GM23338 (cell line): ENCODE data around the gene AMBRA1. TPM values are rescaled to one million over a fixed set of nuclear protein-coding genes. Genes with fewer than 3 reads are reported as not detected.

Experiments
- ATAC-seq: fragments of 200-7000 bp; cut with Tn5 transposase; 3 replicates; pipeline ENCODE4 v1.9.1; 2020
- DNase-seq: peaks from one replicate; pipeline ENCODE4 v3.0.0-alpha.2; 2015; ENCODE audit warnings: low spot score
- H2AFZ ChIP-seq: fragments of 200-600 bp; sonication (generic); 2 replicates; pipeline ENCODE4 v1.8.0; 2016; ENCODE audit warnings: antibody characterized with exemption, mild to moderate bottlenecking, moderate library complexity
- H3F3A ChIP-seq: fragments of 200-600 bp; sonication (generic); replicated peaks from 2 replicates; pipeline ENCODE4 v1.8.0; 2017; ENCODE audit warnings: antibody characterized with exemption, mixed run types, low read depth
- H3K27ac ChIP-seq: fragments of 200-600 bp; sonication (generic); 2 replicates; pipeline ENCODE4 v1.6.1; 2016; ENCODE audit warnings: low read depth
- H3K27me3 ChIP-seq: fragments of 200-600 bp; sonication (generic); 2 replicates; pipeline ENCODE4 v1.8.0; 2016; ENCODE audit warnings: mild to moderate bottlenecking, mixed run types, moderate library complexity; ENCODE audit not compliant: insufficient read depth
- H3K36me3 ChIP-seq: fragments of 200-600 bp; sonication (generic); 2 replicates; pipeline ENCODE4 v1.8.0; 2016; ENCODE audit warnings: mild to moderate bottlenecking; ENCODE audit not compliant: insufficient read depth
- H3K4me1 ChIP-seq: fragments of 200-600 bp; sonication (generic); 2 replicates; pipeline ENCODE4 v1.8.0; 2016; ENCODE audit warnings: mild to moderate bottlenecking, moderate library complexity; ENCODE audit not compliant: insufficient read depth
- H3K4me2 ChIP-seq: fragments of 200-600 bp; sonication (generic); 2 replicates; pipeline ENCODE4 v1.7.1; 2017; ENCODE audit warnings: mixed run types
- H3K4me3 ChIP-seq: fragments of 200-600 bp; sonication (generic); 2 replicates; pipeline ENCODE4 v1.6.1; 2016; ENCODE audit warnings: mixed run types
- H3K79me2 ChIP-seq: fragments of 200-600 bp; sonication (generic); replicated peaks from 2 replicates; pipeline ENCODE4 v1.8.0; 2017; ENCODE audit warnings: mild to moderate bottlenecking; ENCODE audit not compliant: insufficient read depth
- H3K9me2 ChIP-seq: fragments of 200-600 bp; sonication (generic); 2 replicates; pipeline ENCODE4 v1.8.0; 2017; ENCODE audit not compliant: insufficient read depth
- H4K20me1 ChIP-seq: fragments of 200-600 bp; sonication (generic); replicated peaks from 2 replicates; pipeline ENCODE4 v1.8.0; 2017; ENCODE audit warnings: mild to moderate bottlenecking; ENCODE audit not compliant: insufficient read depth
- H3K27ac Mint-ChIP-seq: 2 replicates; pipeline ENCODE4 v1.8.0; 2020; ENCODE audit warnings: inconsistent platforms, mild to moderate bottlenecking, moderate library complexity, mixed read lengths
- H3K27me3 Mint-ChIP-seq: 3 replicates; pipeline ENCODE4 v1.8.0; 2022; ENCODE audit warnings: low read depth, mild to moderate bottlenecking, moderate library complexity, mixed read lengths, inconsistent platforms; ENCODE audit not compliant: insufficient read depth, poor library complexity
- H3K36me3 Mint-ChIP-seq: 3 replicates; pipeline ENCODE4 v1.8.0; 2021; ENCODE audit warnings: low read depth, mild to moderate bottlenecking, inconsistent platforms, moderate library complexity, mixed read lengths
- H3K4me1 Mint-ChIP-seq: 3 replicates; pipeline ENCODE4 v1.8.0; 2020; ENCODE audit warnings: mild to moderate bottlenecking, inconsistent platforms, mixed read lengths
- H3K4me3 Mint-ChIP-seq: 3 replicates; pipeline ENCODE4 v1.8.0; 2021; ENCODE audit warnings: moderate library complexity, mild to moderate bottlenecking, inconsistent platforms, mixed read lengths
- H3K9me3 Mint-ChIP-seq: 3 replicates; pipeline ENCODE4 v1.8.0; 2020; ENCODE audit warnings: moderate library complexity, mild to moderate bottlenecking, inconsistent platforms, mixed read lengths
- CREB1 ChIP-seq: fragments of 250-450 bp; sonication (Bioruptor Pico); IDR thresholded peaks from 2 replicates; pipeline ENCODE4 v1.5.0; 2020; ENCODE audit warnings: low read depth, mild to moderate bottlenecking, moderate library complexity
- EZH2 ChIP-seq: fragments of 200-600 bp; sonication (generic); IDR thresholded peaks from one replicate; pipeline ENCODE4 v1.8.0; 2017; ENCODE audit warnings: antibody characterized with exemption, mild to moderate bottlenecking, low read depth; ENCODE audit not compliant: unreplicated experiment
- EZH2phosphoT487 ChIP-seq: fragments of 200-600 bp; sonication (generic); IDR thresholded peaks from one replicate; pipeline ENCODE4 v1.8.1; 2018; ENCODE audit warnings: antibody characterized with exemption; ENCODE audit not compliant: unreplicated experiment
- JUNB ChIP-seq: IDR thresholded peaks from one replicate; pipeline ENCODE4 v1.6.1; 2016; ENCODE audit warnings: antibody characterized with exemption; ENCODE audit not compliant: unreplicated experiment
- NANOG ChIP-seq: IDR thresholded peaks from 2 replicates; pipeline ENCODE4 v1.6.1; 2016; ENCODE audit warnings: antibody characterized with exemption, borderline replicate concordance
- POLR2AphosphoS5 ChIP-seq: IDR thresholded peaks from 2 replicates; pipeline ENCODE4 v1.6.1; 2016; ENCODE audit warnings: antibody characterized with exemption, low read depth
- STAT1 ChIP-seq: IDR thresholded peaks from one replicate; pipeline ENCODE4 v1.6.1; 2016; ENCODE audit warnings: antibody characterized with exemption; ENCODE audit not compliant: unreplicated experiment
- ZNF114 ChIP-seq: fragments of 250-450 bp; sonication (Bioruptor Pico); IDR thresholded peaks from 2 replicates; pipeline ENCODE4 v1.5.0; 2020; ENCODE audit warnings: mild to moderate bottlenecking, moderate library complexity
- ZNF331 ChIP-seq: fragments of 250-450 bp; sonication (Bioruptor Pico); IDR thresholded peaks from 2 replicates; pipeline ENCODE4 v1.5.0; 2020; ENCODE audit warnings: low read depth, mild to moderate bottlenecking, moderate library complexity
- ZNF462 ChIP-seq: fragments of 250-450 bp; sonication (Bioruptor Pico); IDR thresholded peaks from 2 replicates; pipeline ENCODE4 v1.5.0; 2020; ENCODE audit warnings: mild to moderate bottlenecking, moderate library complexity
- polyA plus RNA-seq: library from polyadenylated mRNA; unstranded; fragments of >200 nt; fragmentation: Nextera tagmentation; extraction: Ambion mirVana; gene quantifications from 2 replicates; pipeline ENCODE4 v1.2.1, GENCODE V29; 2016
- total RNA-seq: library from RNA; depleted of rRNA; stranded (reverse); fragments of >200 nt; shearing (Covaris generic); gene quantifications from 2 replicates; pipeline ENCODE4 v1.2.3, GENCODE V29; 2014
- TF ChIP-seq, protein P1 (sequence below), 2 experiments: fragments of 200-600 bp in 1 of 2; sonication (generic) in 1 of 2; conservative IDR thresholded peaks; 2 replicates each; pipeline versions ENCODE4 v1.5.1 to v1.6.1; 2016 to 2017; ENCODE audit warnings: antibody characterized with exemption in 2 of 2, low read depth in 2 of 2, mild to moderate bottlenecking in 2 of 2, moderate library complexity in 1 of 2
- TF ChIP-seq, protein P2 (sequence below): IDR thresholded peaks from 2 replicates; pipeline ENCODE4 v1.6.1; 2016; ENCODE audit warnings: antibody characterized with exemption
- TF ChIP-seq, protein P3 (sequence below): IDR thresholded peaks from one replicate; pipeline ENCODE4 v1.6.1; 2018; ENCODE audit warnings: antibody characterized with exemption; ENCODE audit not compliant: unreplicated experiment

Gene AMBRA1
- total and polyA plus RNA-seq, 2 experiments from 2014 or later = 8.3 to 34.8 TPM

DNA sequence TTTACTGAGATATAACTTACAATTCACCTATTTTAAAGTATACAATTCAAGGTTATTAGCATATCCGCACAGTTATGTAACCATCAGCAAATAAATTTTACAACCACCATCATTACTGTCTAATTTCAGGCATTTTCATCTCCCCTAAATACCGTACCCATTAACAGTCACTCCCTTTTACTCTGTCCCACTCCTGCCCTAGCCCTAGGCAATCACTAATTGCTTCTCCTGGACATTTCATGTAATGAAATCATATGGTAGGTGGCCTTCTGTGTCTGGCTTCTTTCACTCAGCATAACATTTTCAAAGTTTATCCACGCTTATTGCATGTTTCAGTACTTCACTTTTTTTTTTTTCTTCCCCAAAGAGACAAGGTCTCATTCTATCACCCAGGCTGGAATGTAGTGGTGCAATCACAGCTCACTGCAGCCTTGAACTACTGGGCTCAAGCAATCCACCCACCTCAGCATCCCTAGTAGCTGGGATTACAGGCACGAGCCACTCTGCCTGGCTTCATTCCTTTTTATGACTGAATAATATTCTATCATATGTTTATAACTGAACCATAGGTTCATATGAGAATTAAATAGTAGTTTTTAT is 140.8 kb downstream of the AMBRA1 start:
- H3K27ac ChIP-seq = no peak overlapping the region
- H3K79me2 ChIP-seq = peaks cover 12% of the 10 kb centered on the region; the same call in 1 of the 2 replicates
- H3K27me3 ChIP-seq = no peaks in the 10 kb centered on the region
- Mint-ChIP-seq H3K4me3 (no peak overlapping the region), H3K4me1 (peaks cover 57% of the 10 kb centered on the region), H3K36me3 (no peaks in the 10 kb centered on the region; the same call in 2 of the 3 replicates), H3K27me3 (peaks cover 4% of the 10 kb centered on the region), H3K9me3 (no peaks in the 10 kb centered on the region), H3K27ac (no peak overlapping the region)
- ATAC-seq (no peak), DNase-seq (no peak)
- H3F3A ChIP-seq = no peaks in the 10 kb centered on the region
- no peaks in the 10 kb centered on the region for H3K9me2 ChIP-seq
- peaks cover under 1% of the 10 kb centered on the region; the same call in 1 of the 2 replicates for H4K20me1 ChIP-seq
- no peak overlapping the region for H3K4me2 ChIP-seq
- no peak overlapping the region for H2AFZ ChIP-seq
- H3K4me1 ChIP-seq = peaks cover 32% of the 10 kb centered on the region
- no peaks in the 10 kb centered on the region for H3K36me3 ChIP-seq
- no peak overlapping the region for H3K4me3 ChIP-seq
- TF ChIP-seq CREB1 (CRISPR knock-in tag) (no peak), ZNF331 (CRISPR knock-in tag) (no peak), STAT1 (no peak), ZNF462 (no peak), ZNF114 (CRISPR knock-in tag) (no peak), EZH2 (no peak), JUNB (no peak), POLR2AphosphoS5 (no peak), NANOG (no peak), EZH2phosphoT487 (no peak)
- TF ChIP-seq, protein P1, sequence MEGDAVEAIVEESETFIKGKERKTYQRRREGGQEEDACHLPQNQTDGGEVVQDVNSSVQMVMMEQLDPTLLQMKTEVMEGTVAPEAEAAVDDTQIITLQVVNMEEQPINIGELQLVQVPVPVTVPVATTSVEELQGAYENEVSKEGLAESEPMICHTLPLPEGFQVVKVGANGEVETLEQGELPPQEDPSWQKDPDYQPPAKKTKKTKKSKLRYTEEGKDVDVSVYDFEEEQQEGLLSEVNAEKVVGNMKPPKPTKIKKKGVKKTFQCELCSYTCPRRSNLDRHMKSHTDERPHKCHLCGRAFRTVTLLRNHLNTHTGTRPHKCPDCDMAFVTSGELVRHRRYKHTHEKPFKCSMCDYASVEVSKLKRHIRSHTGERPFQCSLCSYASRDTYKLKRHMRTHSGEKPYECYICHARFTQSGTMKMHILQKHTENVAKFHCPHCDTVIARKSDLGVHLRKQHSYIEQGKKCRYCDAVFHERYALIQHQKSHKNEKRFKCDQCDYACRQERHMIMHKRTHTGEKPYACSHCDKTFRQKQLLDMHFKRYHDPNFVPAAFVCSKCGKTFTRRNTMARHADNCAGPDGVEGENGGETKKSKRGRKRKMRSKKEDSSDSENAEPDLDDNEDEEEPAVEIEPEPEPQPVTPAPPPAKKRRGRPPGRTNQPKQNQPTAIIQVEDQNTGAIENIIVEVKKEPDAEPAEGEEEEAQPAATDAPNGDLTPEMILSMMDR (conservative IDR thresholded peaks at IDR 0.05; ENCODE audit: low read depth in 2 of 2) = no peak
- TF ChIP-seq, protein P2, sequence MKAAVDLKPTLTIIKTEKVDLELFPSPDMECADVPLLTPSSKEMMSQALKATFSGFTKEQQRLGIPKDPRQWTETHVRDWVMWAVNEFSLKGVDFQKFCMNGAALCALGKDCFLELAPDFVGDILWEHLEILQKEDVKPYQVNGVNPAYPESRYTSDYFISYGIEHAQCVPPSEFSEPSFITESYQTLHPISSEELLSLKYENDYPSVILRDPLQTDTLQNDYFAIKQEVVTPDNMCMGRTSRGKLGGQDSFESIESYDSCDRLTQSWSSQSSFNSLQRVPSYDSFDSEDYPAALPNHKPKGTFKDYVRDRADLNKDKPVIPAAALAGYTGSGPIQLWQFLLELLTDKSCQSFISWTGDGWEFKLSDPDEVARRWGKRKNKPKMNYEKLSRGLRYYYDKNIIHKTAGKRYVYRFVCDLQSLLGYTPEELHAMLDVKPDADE = no peak
- TF ChIP-seq, protein P3, sequence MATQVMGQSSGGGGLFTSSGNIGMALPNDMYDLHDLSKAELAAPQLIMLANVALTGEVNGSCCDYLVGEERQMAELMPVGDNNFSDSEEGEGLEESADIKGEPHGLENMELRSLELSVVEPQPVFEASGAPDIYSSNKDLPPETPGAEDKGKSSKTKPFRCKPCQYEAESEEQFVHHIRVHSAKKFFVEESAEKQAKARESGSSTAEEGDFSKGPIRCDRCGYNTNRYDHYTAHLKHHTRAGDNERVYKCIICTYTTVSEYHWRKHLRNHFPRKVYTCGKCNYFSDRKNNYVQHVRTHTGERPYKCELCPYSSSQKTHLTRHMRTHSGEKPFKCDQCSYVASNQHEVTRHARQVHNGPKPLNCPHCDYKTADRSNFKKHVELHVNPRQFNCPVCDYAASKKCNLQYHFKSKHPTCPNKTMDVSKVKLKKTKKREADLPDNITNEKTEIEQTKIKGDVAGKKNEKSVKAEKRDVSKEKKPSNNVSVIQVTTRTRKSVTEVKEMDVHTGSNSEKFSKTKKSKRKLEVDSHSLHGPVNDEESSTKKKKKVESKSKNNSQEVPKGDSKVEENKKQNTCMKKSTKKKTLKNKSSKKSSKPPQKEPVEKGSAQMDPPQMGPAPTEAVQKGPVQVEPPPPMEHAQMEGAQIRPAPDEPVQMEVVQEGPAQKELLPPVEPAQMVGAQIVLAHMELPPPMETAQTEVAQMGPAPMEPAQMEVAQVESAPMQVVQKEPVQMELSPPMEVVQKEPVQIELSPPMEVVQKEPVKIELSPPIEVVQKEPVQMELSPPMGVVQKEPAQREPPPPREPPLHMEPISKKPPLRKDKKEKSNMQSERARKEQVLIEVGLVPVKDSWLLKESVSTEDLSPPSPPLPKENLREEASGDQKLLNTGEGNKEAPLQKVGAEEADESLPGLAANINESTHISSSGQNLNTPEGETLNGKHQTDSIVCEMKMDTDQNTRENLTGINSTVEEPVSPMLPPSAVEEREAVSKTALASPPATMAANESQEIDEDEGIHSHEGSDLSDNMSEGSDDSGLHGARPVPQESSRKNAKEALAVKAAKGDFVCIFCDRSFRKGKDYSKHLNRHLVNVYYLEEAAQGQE = no peak
